CD14-positive monocyte (primary cell): Measurements from ENCODE around the gene DNAH10. TPM values are rescaled to one million over a fixed set of nuclear protein-coding genes. Genes with fewer than 3 reads are reported as not detected.

Experiments
- DNase-seq, 3 donors: peaks; one replicate each; pipeline ENCODE4 v3.0.0-alpha.2; 2011 to 2022
- H2AFZ ChIP-seq: 2 replicates; pipeline ENCODE4 v1.6.0; 2012; ENCODE audit warnings: mild to moderate bottlenecking, low read depth, low read length, inconsistent platforms; ENCODE audit not compliant: insufficient read depth, poor library complexity, severe bottlenecking
- H3K27ac ChIP-seq, 2 donors: 1 replicate in 1 of 2; 2 replicates in 1 of 2; pipeline ENCODE4 v1.5.1; 2012 to 2013; ENCODE audit warnings: low read length in 2 of 2, control low read depth in 1 of 2, inconsistent platforms in 1 of 2, low read depth in 1 of 2, mild to moderate bottlenecking in 1 of 2
- H3K27me3 ChIP-seq, 2 donors: one replicate each; pipeline versions ENCODE4 v1.6.0 to v1.6.1; 2011 to 2013; ENCODE audit warnings: low read length in 2 of 2; ENCODE audit not compliant: control insufficient read depth in 2 of 2, insufficient read depth in 2 of 2
- H3K36me3 ChIP-seq, 2 donors: replicated peaks in 1 of 2; 1 replicate in 1 of 2; 2 replicates in 1 of 2; pipeline versions ENCODE4 v1.5.1 to v1.6.1; 2012 to 2013; ENCODE audit warnings: low read length in 2 of 2, control low read depth in 1 of 2, inconsistent platforms in 1 of 2, mild to moderate bottlenecking in 1 of 2; ENCODE audit not compliant: insufficient read depth in 2 of 2, control insufficient read depth in 1 of 2
- H3K4me1 ChIP-seq, 2 donors: 1 replicate in 1 of 2; 2 replicates in 1 of 2; pipeline versions ENCODE4 v1.5.1 to v1.6.1; 2012 to 2013; ENCODE audit warnings: low read length in 2 of 2, control low read depth in 1 of 2, inconsistent platforms in 1 of 2, mild to moderate bottlenecking in 1 of 2, moderate library complexity in 1 of 2; ENCODE audit not compliant: insufficient read depth in 2 of 2, control insufficient read depth in 1 of 2
- H3K4me2 ChIP-seq: replicated peaks from 2 replicates; pipeline ENCODE3; 2012; ENCODE audit warnings: low read length, moderate library complexity, mild to moderate bottlenecking; ENCODE audit not compliant: poor library complexity, severe bottlenecking; ENCODE audit errors: extremely low read depth
- H3K4me3 ChIP-seq, 3 experiments: fragments of 200-600 bp in 1 of 3; sonication (generic) in 1 of 3; replicated peaks in 1 of 3; 1 replicate in 2 of 3; 2 replicates in 1 of 3; pipeline ENCODE4 v1.5.1; 2011 to 2013; ENCODE audit warnings: low read length in 3 of 3, mild to moderate bottlenecking in 3 of 3, control low read depth in 2 of 3, low read depth in 2 of 3, inconsistent platforms in 1 of 3, moderate library complexity in 1 of 3
- H3K79me2 ChIP-seq: 2 replicates; pipeline ENCODE4 v1.6.0; 2012; ENCODE audit warnings: mild to moderate bottlenecking, control low read depth, inconsistent platforms, low read length, moderate library complexity; ENCODE audit not compliant: insufficient read depth
- H3K9ac ChIP-seq: 2 replicates; pipeline ENCODE4 v1.6.0; 2017; ENCODE audit warnings: low read length, mild to moderate bottlenecking; ENCODE audit not compliant: insufficient read depth, poor library complexity, severe bottlenecking
- H3K9me3 ChIP-seq, 2 donors: replicated peaks in 1 of 2; 1 replicate in 1 of 2; 2 replicates in 1 of 2; pipeline versions ENCODE4 v1.5.1 to v1.6.1; 2012 to 2013; ENCODE audit warnings: low read length in 2 of 2, control low read depth in 1 of 2; ENCODE audit not compliant: control insufficient read depth in 1 of 2, insufficient read depth in 1 of 2
- H4K20me1 ChIP-seq: 2 replicates; pipeline ENCODE4 v1.6.0; 2012; ENCODE audit warnings: mild to moderate bottlenecking, low read length, control low read depth, moderate library complexity; ENCODE audit not compliant: insufficient read depth
- H3K27ac Mint-ChIP-seq, 7 donors: one replicate each; pipeline ENCODE4 v1.8.0; 2020; ENCODE audit warnings: mild to moderate bottlenecking in 7 of 7, mixed read lengths in 7 of 7, moderate library complexity in 6 of 7, inconsistent platforms in 2 of 7
- H3K27me3 Mint-ChIP-seq, 3 donors: one replicate each; pipeline ENCODE4 v1.8.0; 2021 to 2022; ENCODE audit warnings: low read depth in 3 of 3, mild to moderate bottlenecking in 3 of 3, mixed read lengths in 3 of 3, moderate library complexity in 3 of 3, inconsistent platforms in 1 of 3
- H3K36me3 Mint-ChIP-seq, 2 donors: one replicate each; pipeline ENCODE4 v1.8.0; 2020; ENCODE audit warnings: mixed read lengths in 2 of 2, inconsistent platforms in 1 of 2, mild to moderate bottlenecking in 1 of 2
- H3K4me1 Mint-ChIP-seq: one replicate; pipeline ENCODE4 v1.8.0; 2020; ENCODE audit warnings: mild to moderate bottlenecking, mixed read lengths
- H3K4me3 Mint-ChIP-seq, 2 donors: one replicate each; pipeline ENCODE4 v1.8.0; 2020; ENCODE audit warnings: mild to moderate bottlenecking in 2 of 2, mixed read lengths in 2 of 2, moderate library complexity in 1 of 2
- H3K9me3 Mint-ChIP-seq, 7 donors: one replicate each; pipeline ENCODE4 v1.8.0; 2020 to 2022; ENCODE audit warnings: mixed read lengths in 7 of 7, mild to moderate bottlenecking in 6 of 7, moderate library complexity in 6 of 7, inconsistent platforms in 2 of 7
- WGBS: methylation state at CpG from one replicate; pipeline ENCODE4 v1.1.5; 2013; ENCODE audit warnings: missing lambda C conversion rate; ENCODE audit not compliant: insufficient coverage; 5-methylcytosine and 5-hydroxymethylcytosine counted together
- intact Hi-C, 2 donors: fragments of 100-400 bp; cut with micrococcal nuclease; formaldehyde crosslinking; loops; one replicate each; pipeline versions ENCODE4 v1.15.0 to v1.15.1; 2023
- polyA plus RNA-seq, 3 donors: library from polyadenylated mRNA; depleted of rRNA in 1 of 3; unstranded in 2 of 3; stranded (reverse) in 1 of 3; fragments of 300-500 nt in 2 of 3; fragments of >200 nt in 1 of 3; fragmentation: Illumina TruSeq in 2 of 3; gene quantifications; 1 replicate in 2 of 3; 2 replicates in 1 of 3; pipeline ENCODE4 v1.2.3, GENCODE V29; 2012 to 2021
- TF ChIP-seq, protein P1 (sequence below): fragments of 200-600 bp; IDR thresholded peaks from one replicate; pipeline ENCODE4 v1.8.0; 2022; ENCODE audit warnings: antibody characterized with exemption, mild to moderate bottlenecking

The DNAH10 gene
- polyA plus RNA-seq, 3 donors, result not detected

DNA sequence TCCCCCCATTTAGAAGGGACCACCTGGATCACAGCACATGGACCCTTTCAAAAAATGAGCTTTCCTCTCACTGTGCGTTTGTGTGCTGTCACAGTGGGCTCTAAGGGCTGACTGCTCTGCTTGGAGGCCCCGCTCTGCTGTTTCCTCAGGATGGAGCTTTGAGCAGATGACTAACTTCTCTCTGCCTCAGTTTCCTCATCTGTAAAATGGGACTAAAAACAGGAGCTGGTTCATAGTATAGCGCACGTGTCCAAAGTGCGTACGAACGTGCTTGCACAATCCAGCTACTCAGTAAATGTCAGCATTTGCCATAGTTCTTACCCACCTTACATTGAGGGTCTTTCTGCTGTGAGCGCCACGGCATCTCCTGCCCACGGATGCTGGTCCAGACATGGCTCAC is 12.7 kb upstream of the DNAH10 start:
- Histone ChIP-seq H3K36me3 (peaks cover 38 to 67% of the 10 kb centered on the region in 2 donors), H3K79me2 (no peaks in the 10 kb centered on the region), H4K20me1 (no peaks in the 10 kb centered on the region), H3K4me3 (no peak overlapping the region), H3K27ac (no peak overlapping the region), H3K27me3 (no peaks in the 10 kb centered on the region), H3K4me1 (peaks cover 21 to 22% of the 10 kb centered on the region in 2 donors), H2AFZ (no peak overlapping the region), H3K4me2 (no peak overlapping the region), H3K9me3 (no peaks in the 10 kb centered on the region), H3K9ac (no peak overlapping the region)
- Mint-ChIP-seq H3K9me3 (no peaks in the 10 kb centered on the region), H3K27me3 (peaks cover 0 to 1% (median 0%) of the 10 kb centered on the region in 3 donors), H3K4me3 (no peak overlapping the region), H3K27ac (no peak overlapping the region), H3K36me3 (peaks cover 61 to 67% of the 10 kb centered on the region in 2 donors), H3K4me1 (peaks cover 31% of the 10 kb centered on the region)
- TF ChIP-seq, protein P1, sequence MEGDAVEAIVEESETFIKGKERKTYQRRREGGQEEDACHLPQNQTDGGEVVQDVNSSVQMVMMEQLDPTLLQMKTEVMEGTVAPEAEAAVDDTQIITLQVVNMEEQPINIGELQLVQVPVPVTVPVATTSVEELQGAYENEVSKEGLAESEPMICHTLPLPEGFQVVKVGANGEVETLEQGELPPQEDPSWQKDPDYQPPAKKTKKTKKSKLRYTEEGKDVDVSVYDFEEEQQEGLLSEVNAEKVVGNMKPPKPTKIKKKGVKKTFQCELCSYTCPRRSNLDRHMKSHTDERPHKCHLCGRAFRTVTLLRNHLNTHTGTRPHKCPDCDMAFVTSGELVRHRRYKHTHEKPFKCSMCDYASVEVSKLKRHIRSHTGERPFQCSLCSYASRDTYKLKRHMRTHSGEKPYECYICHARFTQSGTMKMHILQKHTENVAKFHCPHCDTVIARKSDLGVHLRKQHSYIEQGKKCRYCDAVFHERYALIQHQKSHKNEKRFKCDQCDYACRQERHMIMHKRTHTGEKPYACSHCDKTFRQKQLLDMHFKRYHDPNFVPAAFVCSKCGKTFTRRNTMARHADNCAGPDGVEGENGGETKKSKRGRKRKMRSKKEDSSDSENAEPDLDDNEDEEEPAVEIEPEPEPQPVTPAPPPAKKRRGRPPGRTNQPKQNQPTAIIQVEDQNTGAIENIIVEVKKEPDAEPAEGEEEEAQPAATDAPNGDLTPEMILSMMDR, result no peak
- intact Hi-C loops, result no loop called here
- no peak for DNase-seq
- 98% methylated on average over 7 of the region's 10 CpGs for WGBS

- no peak overlapping the region for H3K27ac Mint-ChIP-seq
- Histone ChIP-seq H3K4me1 (peaks cover 19 to 21% of the 10 kb centered on the region in 2 donors), H3K4me2 (no peak overlapping the region), H3K36me3 (peaks cover 40 to 67% of the 10 kb centered on the region in 2 donors), H3K27me3 (no peaks in the 10 kb centered on the region), H2AFZ (no peak overlapping the region), H3K4me3 (no peak overlapping the region), H4K20me1 (no peaks in the 10 kb centered on the region), H3K9ac (no peak overlapping the region), H3K9me3 (no peaks in the 10 kb centered on the region), H3K79me2 (no peaks in the 10 kb centered on the region), H3K27ac (no peak overlapping the region)
- TF ChIP-seq, protein P1, result no peak
- no peak for DNase-seq
- H3K27me3 Mint-ChIP-seq, result no peaks in the 10 kb centered on the region
- H3K4me3 Mint-ChIP-seq, result no peak overlapping the region
- H3K4me1 Mint-ChIP-seq, result peaks cover 30% of the 10 kb centered on the region
- peaks cover 62 to 67% of the 10 kb centered on the region in 2 donors for H3K36me3 Mint-ChIP-seq
- H3K9me3 Mint-ChIP-seq, result no peaks in the 10 kb centered on the region
- intact Hi-C loops, result no loop called here
- WGBS, result 89% methylated on average over 5 of the region's 8 CpGs
Measured at GRCh38 chr12:123750159-123750656, 11.9 kb upstream of the DNAH10 start.
